HG02840 (cell line): ENCODE data around the gene MTA1.

Experiments used
- ATAC-seq: cut with Tn5 transposase; IDR thresholded peaks from one replicate; pipeline ENCODE4 v1.9.1; 2021; ENCODE audit warnings: mild to moderate bottlenecking, moderate library complexity, moderate number of reproducible peaks; ENCODE audit not compliant: unreplicated experiment, low FRiP score

MTA1 gene

GRCh38 chr14:105482486-105483110 is 63.0 kb downstream of the MTA1 start:
- no peak for ATAC-seq

- ATAC-seq, result no peak
Measured at GRCh38 chr14:105483300-105484068, 63.9 kb downstream of the MTA1 start.

- ATAC-seq, result no peak
Measured at GRCh38 chr14:105484069-105484996, 64.7 kb downstream of the MTA1 start.

- ATAC-seq, result no peak
Measured at GRCh38 chr14:105484997-105485393, 65.4 kb downstream of the MTA1 start.

GRCh38 chr14:105485739-105486162 is 66.1 kb downstream of the MTA1 start:
- no peak for ATAC-seq

GRCh38 chr14:105486163-105486973 is 66.7 kb downstream of the MTA1 start, which contains the start of gene CRIP1:
CRIP1 (plus strand) TSS chr14:105486886; CDS start chr14:105487260, 374 bp downstream.
- no peak for ATAC-seq

GRCh38 chr14:105486974-105487448 is 67.4 kb downstream of the MTA1 start:
- ATAC-seq, result no peak

GRCh38 chr14:105487449-105487985 is 67.9 kb downstream of the MTA1 start:
- ATAC-seq, result no peak

GRCh38 chr14:105487986-105488777 is 68.6 kb downstream of the MTA1 start:
- no peak for ATAC-seq

- ATAC-seq, result no peak
Measured at GRCh38 chr14:105488781-105489541, 69.3 kb downstream of the MTA1 start.

GRCh38 chr14:105489542-105490266 is 70.1 kb downstream of the MTA1 start:
- ATAC-seq, result peak; percentile 0

GRCh38 chr14:105490267-105490571 is 70.6 kb downstream of the MTA1 start:
- peak; percentile 0 for ATAC-seq

GRCh38 chr14:105490572-105491365 is 71.1 kb downstream of the MTA1 start, which contains the start of gene TEDC1:
TEDC1 (plus strand) TSS chr14:105491246; CDS start chr14:105491376, 130 bp downstream.
- peak; percentile 76 for ATAC-seq

GRCh38 chr14:105491366-105491973 is 71.8 kb downstream of the MTA1 start:
- no peak for ATAC-seq

GRCh38 chr14:105492031-105492970 is 72.7 kb downstream of the MTA1 start:
- no peak for ATAC-seq
